Activated naive CD8-positive, alpha-beta T cell (primary cell): ENCODE data around the gene CLIP3.

ENCODE experiments used
- H3K27ac Mint-ChIP-seq: one replicate; pipeline ENCODE4 v1.8.0; 2021; ENCODE audit warnings: mixed read lengths
- H3K27me3 Mint-ChIP-seq: one replicate; pipeline ENCODE4 v1.8.0; 2021; ENCODE audit warnings: mixed read lengths
- H3K36me3 Mint-ChIP-seq: one replicate; pipeline ENCODE4 v1.8.0; 2021; ENCODE audit warnings: mixed read lengths
- H3K4me1 Mint-ChIP-seq: one replicate; pipeline ENCODE4 v1.8.0; 2021; ENCODE audit warnings: low read depth, mixed read lengths
- H3K4me3 Mint-ChIP-seq: one replicate; pipeline ENCODE4 v1.8.0; 2021; ENCODE audit warnings: mild to moderate bottlenecking, mixed read lengths
- H3K9me3 Mint-ChIP-seq: one replicate; pipeline ENCODE4 v1.8.0; 2021; ENCODE audit warnings: low read depth, mixed read lengths

Gene CLIP3

GRCh38 chr19:36028313-36029041 lies 4.2 kb downstream of the CLIP3 start:
- Mint-ChIP-seq H3K4me3 (no peak overlapping the region), H3K27me3 (no peaks in the 10 kb centered on the region), H3K27ac (no peak overlapping the region), H3K36me3 (peaks cover 6% of the 10 kb centered on the region), H3K4me1 (peaks cover 7% of the 10 kb centered on the region), H3K9me3 (no peaks in the 10 kb centered on the region)

GRCh38 chr19:36027696-36028095 lies 5.0 kb downstream of the CLIP3 start:
- no peak overlapping the region for H3K4me3 Mint-ChIP-seq
- H3K9me3 Mint-ChIP-seq, result no peaks in the 10 kb centered on the region
- H3K36me3 Mint-ChIP-seq, result peaks cover 9% of the 10 kb centered on the region
- H3K27ac Mint-ChIP-seq, result no peak overlapping the region
- H3K4me1 Mint-ChIP-seq, result peaks cover 3% of the 10 kb centered on the region
- no peaks in the 10 kb centered on the region for H3K27me3 Mint-ChIP-seq

GRCh38 chr19:36026091-36026876 lies 6.4 kb downstream of the CLIP3 start:
- no peak overlapping the region for H3K4me3 Mint-ChIP-seq
- peaks cover 9% of the 10 kb centered on the region for H3K36me3 Mint-ChIP-seq
- no peaks in the 10 kb centered on the region for H3K4me1 Mint-ChIP-seq

GRCh38 chr19:36025541-36025940 lies 7.1 kb downstream of the CLIP3 start:
- Mint-ChIP-seq H3K9me3 (no peaks in the 10 kb centered on the region), H3K27me3 (no peaks in the 10 kb centered on the region), H3K4me1 (no peaks in the 10 kb centered on the region), H3K27ac (no peak overlapping the region), H3K36me3 (peaks cover 8% of the 10 kb centered on the region), H3K4me3 (no peak overlapping the region)

More at GRCh38 chr19:36026091-36026876, 6.4 kb downstream of the CLIP3 start:
- H3K27ac Mint-ChIP-seq, result no peak overlapping the region
- no peaks in the 10 kb centered on the region for H3K9me3 Mint-ChIP-seq
- no peaks in the 10 kb centered on the region for H3K27me3 Mint-ChIP-seq

- H3K4me3 Mint-ChIP-seq, result no peak overlapping the region
- H3K4me1 Mint-ChIP-seq, result no peaks in the 10 kb centered on the region
- H3K36me3 Mint-ChIP-seq, result peaks cover 5% of the 10 kb centered on the region
- H3K9me3 Mint-ChIP-seq, result no peaks in the 10 kb centered on the region
- H3K27me3 Mint-ChIP-seq, result no peaks in the 10 kb centered on the region
- no peak overlapping the region for H3K27ac Mint-ChIP-seq
These were observed 9.2 kb downstream of the CLIP3 start for GRCh38 chr19:36023432-36023831.

GRCh38 chr19:36019061-36019670 lies 13.5 kb downstream of the CLIP3 start:
- H3K27me3 Mint-ChIP-seq, result no peaks in the 10 kb centered on the region
- H3K4me3 Mint-ChIP-seq, result no peak overlapping the region
- no peaks in the 10 kb centered on the region for H3K9me3 Mint-ChIP-seq

GRCh38 chr19:36014012-36014924 lies 18.4 kb downstream of the CLIP3 start, which contains the start of gene ALKBH6:
Gene ALKBH6 (minus strand): TSS chr19:36014213. CDS start chr19:36013397, 816 bp downstream.
- H3K4me1 Mint-ChIP-seq, result peaks cover 36% of the 10 kb centered on the region
- H3K27me3 Mint-ChIP-seq, result no peaks in the 10 kb centered on the region

More at GRCh38 chr19:36019061-36019670, 13.5 kb downstream of the CLIP3 start:
- Mint-ChIP-seq H3K27ac (no peak overlapping the region), H3K36me3 (peaks cover 6% of the 10 kb centered on the region), H3K4me1 (peaks cover 17% of the 10 kb centered on the region)

GRCh38 chr19:36013280-36014011 lies 19.2 kb downstream of the CLIP3 start:
- no peaks in the 10 kb centered on the region for H3K27me3 Mint-ChIP-seq
- peaks cover 39% of the 10 kb centered on the region for H3K4me1 Mint-ChIP-seq
- H3K9me3 Mint-ChIP-seq, result no peaks in the 10 kb centered on the region
- H3K4me3 Mint-ChIP-seq, result peak overlapping the region; percentile 99
- peaks cover 2% of the 10 kb centered on the region for H3K36me3 Mint-ChIP-seq
- peak overlapping the region; percentile 96 for H3K27ac Mint-ChIP-seq

More at GRCh38 chr19:36014012-36014924, 18.4 kb downstream of the CLIP3 start, which contains the start of gene ALKBH6:
- H3K9me3 Mint-ChIP-seq, result no peaks in the 10 kb centered on the region
- H3K4me3 Mint-ChIP-seq, result peak within 1 kb of the TSS; percentile 99
- peak within 1 kb of the TSS; percentile 96 for H3K27ac Mint-ChIP-seq
- peaks cover 2% of the 10 kb centered on the region for H3K36me3 Mint-ChIP-seq

- no peaks in the 10 kb centered on the region for H3K36me3 Mint-ChIP-seq
- H3K4me1 Mint-ChIP-seq, result peaks cover 34% of the 10 kb centered on the region
- H3K4me3 Mint-ChIP-seq, result peak overlapping the region; percentile 32
- H3K27me3 Mint-ChIP-seq, result no peaks in the 10 kb centered on the region
- H3K9me3 Mint-ChIP-seq, result no peaks in the 10 kb centered on the region
- H3K27ac Mint-ChIP-seq, result no peak overlapping the region
These were observed 22.3 kb downstream of the CLIP3 start for GRCh38 chr19:36010402-36010801.

GRCh38 chr19:36009633-36010379 lies 22.9 kb downstream of the CLIP3 start:
- Mint-ChIP-seq H3K27ac (no peak overlapping the region), H3K27me3 (no peaks in the 10 kb centered on the region), H3K4me3 (peak overlapping the region; percentile 59), H3K36me3 (no peaks in the 10 kb centered on the region), H3K4me1 (peaks cover 28% of the 10 kb centered on the region), H3K9me3 (no peaks in the 10 kb centered on the region)

- Mint-ChIP-seq H3K9me3 (no peaks in the 10 kb centered on the region), H3K4me1 (peaks cover 23% of the 10 kb centered on the region), H3K27me3 (no peaks in the 10 kb centered on the region), H3K4me3 (peak overlapping the region; percentile 61), H3K27ac (no peak overlapping the region), H3K36me3 (no peaks in the 10 kb centered on the region)
These were observed 23.5 kb downstream of the CLIP3 start for GRCh38 chr19:36009220-36009619.

GRCh38 chr19:36008336-36008978 lies 24.2 kb downstream of the CLIP3 start, which contains the start of gene SYNE4:
Gene SYNE4 (minus strand): TSS chr19:36008813. CDS start chr19:36008681, 132 bp downstream.
- H3K27me3 Mint-ChIP-seq, result no peaks in the 10 kb centered on the region
- peak within 1 kb of the TSS; percentile 61 for H3K4me3 Mint-ChIP-seq
- H3K4me1 Mint-ChIP-seq, result peaks cover 15% of the 10 kb centered on the region
- no peaks in the 10 kb centered on the region for H3K36me3 Mint-ChIP-seq
- peak within 1 kb of the TSS; percentile 54 for H3K27ac Mint-ChIP-seq
- no peaks in the 10 kb centered on the region for H3K9me3 Mint-ChIP-seq

GRCh38 chr19:36006955-36007354 lies 25.7 kb downstream of the CLIP3 start:
- Mint-ChIP-seq H3K27ac (no peak overlapping the region), H3K27me3 (no peaks in the 10 kb centered on the region), H3K36me3 (no peaks in the 10 kb centered on the region), H3K4me3 (no peak overlapping the region), H3K9me3 (no peaks in the 10 kb centered on the region), H3K4me1 (peaks cover 10% of the 10 kb centered on the region)
